Endodermal cell (in vitro differentiated cells): ENCODE data around the gene TAGLN2. TPM values are rescaled to one million over a fixed set of nuclear protein-coding genes. Genes with fewer than 3 reads are reported as not detected.

ENCODE experiments used
- DNase-seq: peaks from one replicate; pipeline ENCODE4 v3.0.0-alpha.2; 2017
- H3K27ac ChIP-seq: 2 replicates; pipeline ENCODE4 v1.5.1; 2013; ENCODE audit warnings: mild to moderate bottlenecking, low read depth, low read length, moderate library complexity
- H3K27me3 ChIP-seq: 2 replicates; pipeline ENCODE4 v1.6.1; 2013; ENCODE audit warnings: mild to moderate bottlenecking, low read length, moderate library complexity; ENCODE audit not compliant: insufficient read depth, control insufficient read depth, poor library complexity, severe bottlenecking
- H3K36me3 ChIP-seq: 2 replicates; pipeline ENCODE4 v1.7.0; 2013; ENCODE audit warnings: mild to moderate bottlenecking, low read length, moderate library complexity; ENCODE audit not compliant: control insufficient read depth, insufficient read depth
- H3K4me1 ChIP-seq: one replicate; pipeline ENCODE4 v1.7.0; 2013; ENCODE audit warnings: low read length; ENCODE audit not compliant: control insufficient read depth, insufficient read depth
- H3K4me3 ChIP-seq: 2 replicates; pipeline ENCODE4 v1.5.1; 2013; ENCODE audit warnings: mild to moderate bottlenecking, low read length, moderate library complexity
- H3K9ac ChIP-seq: 2 replicates; pipeline ENCODE4 v1.6.1; 2013; ENCODE audit warnings: mild to moderate bottlenecking, low read length, moderate library complexity; ENCODE audit not compliant: poor library complexity, severe bottlenecking; ENCODE audit errors: extremely low read depth
- H3K9me3 ChIP-seq: 2 replicates; pipeline ENCODE4 v1.6.1; 2013; ENCODE audit warnings: mild to moderate bottlenecking, low read length, moderate library complexity; ENCODE audit not compliant: control insufficient read depth
- H3K27ac Mint-ChIP-seq: 2 replicates; pipeline ENCODE4 v1.8.0; 2020; ENCODE audit warnings: mixed read lengths
- H3K27me3 Mint-ChIP-seq: 2 replicates; pipeline ENCODE4 v1.8.0; 2021; ENCODE audit warnings: mild to moderate bottlenecking, mixed read lengths; ENCODE audit not compliant: insufficient read depth
- H3K36me3 Mint-ChIP-seq: 2 replicates; pipeline ENCODE4 v1.8.0; 2020; ENCODE audit warnings: low read depth, mixed read lengths
- H3K4me1 Mint-ChIP-seq: 2 replicates; pipeline ENCODE4 v1.8.0; 2020; ENCODE audit warnings: mixed read lengths
- H3K4me3 Mint-ChIP-seq: 2 replicates; pipeline ENCODE4 v1.8.0; 2020; ENCODE audit warnings: mild to moderate bottlenecking, moderate library complexity, mixed read lengths
- H3K9me3 Mint-ChIP-seq: 2 replicates; pipeline ENCODE4 v1.8.0; 2020; ENCODE audit warnings: mild to moderate bottlenecking, mixed read lengths
- CTCF ChIP-seq: fragments of 200-600 bp; sonication (generic); conservative IDR thresholded peaks from 2 replicates; pipeline ENCODE4 v1.5.0; 2021; ENCODE audit warnings: antibody characterized with exemption, mild to moderate bottlenecking
- WGBS, 2 experiments: methylation state at CpG; one replicate each; pipeline versions ENCODE4 v1.1.5 to v1.1.7; 2013; ENCODE audit warnings: missing lambda C conversion rate in 2 of 2, mixed read lengths in 1 of 2; ENCODE audit not compliant: insufficient coverage in 1 of 2, insufficient read length in 1 of 2; 5-methylcytosine and 5-hydroxymethylcytosine counted together
- total RNA-seq, 2 donors: library from RNA; stranded (reverse); fragmentation: NEBNext Ultra II Directional in 1 of 2; extraction: Animal tissue kit (Norgen Biotek cat#: 25700) in 1 of 2; gene quantifications; 2 replicates in 1 of 2; 3 replicates in 1 of 2; pipeline ENCODE4 v1.2.1, GENCODE V29; 2021

The TAGLN2 gene
- total RNA-seq, 2 donors from 2014 or later, result 136 to 221 TPM

GRCh38 chr1:159968901-159969300 lies 43.6 kb upstream of the TAGLN2 start:
- Mint-ChIP-seq H3K9me3 (no peaks in the 10 kb centered on the region), H3K36me3 (no peaks in the 10 kb centered on the region), H3K27me3 (peaks cover 5% of the 10 kb centered on the region), H3K4me3 (no peak overlapping the region), H3K27ac (no peak overlapping the region), H3K4me1 (peaks cover 15% of the 10 kb centered on the region)
- 92 to 100% methylated on average over 2 to 3 of the region's 3 CpGs for WGBS, 2 experiments
- no peak for TF ChIP-seq CTCF
- H3K27me3 ChIP-seq, result peaks cover 2% of the 10 kb centered on the region
- no peaks in the 10 kb centered on the region for H3K9me3 ChIP-seq
- peaks cover 11% of the 10 kb centered on the region for H3K4me1 ChIP-seq
- H3K27ac ChIP-seq, result no peak overlapping the region
- no peak for DNase-seq
- H3K4me3 ChIP-seq, result no peak overlapping the region
- H3K9ac ChIP-seq, result no peak overlapping the region
- H3K36me3 ChIP-seq, result no peaks in the 10 kb centered on the region

GRCh38 chr1:159965263-159965662 lies 40.0 kb upstream of the TAGLN2 start:
- no peak for DNase-seq
- Histone ChIP-seq H3K9me3 (no peaks in the 10 kb centered on the region), H3K36me3 (no peaks in the 10 kb centered on the region), H3K4me3 (no peak overlapping the region), H3K4me1 (peaks cover 8% of the 10 kb centered on the region), H3K27ac (no peak overlapping the region), H3K27me3 (no peaks in the 10 kb centered on the region), H3K9ac (no peak overlapping the region)
- Mint-ChIP-seq H3K27me3 (peaks cover 5% of the 10 kb centered on the region), H3K9me3 (no peaks in the 10 kb centered on the region), H3K36me3 (no peaks in the 10 kb centered on the region), H3K4me3 (no peak overlapping the region), H3K27ac (no peak overlapping the region), H3K4me1 (peaks cover 6% of the 10 kb centered on the region)
- no peak for TF ChIP-seq CTCF
- WGBS, 2 experiments, result 60 to 95% methylated on average over 1 to 2 of the region's 2 CpGs

- H3K27me3 ChIP-seq, result no peaks in the 10 kb centered on the region
- Mint-ChIP-seq H3K9me3 (no peaks in the 10 kb centered on the region), H3K4me3 (no peak overlapping the region), H3K27me3 (peaks cover 5% of the 10 kb centered on the region), H3K4me1 (peaks cover 12% of the 10 kb centered on the region), H3K27ac (no peak overlapping the region), H3K36me3 (no peaks in the 10 kb centered on the region)
- H3K4me1 ChIP-seq, result peaks cover 8% of the 10 kb centered on the region
- no peak for TF ChIP-seq CTCF
- no peak for DNase-seq
- H3K9me3 ChIP-seq, result no peaks in the 10 kb centered on the region
- no peak overlapping the region for H3K9ac ChIP-seq
- no peaks in the 10 kb centered on the region for H3K36me3 ChIP-seq
- H3K27ac ChIP-seq, result no peak overlapping the region
- 71 to 82% methylated on average over 2 to 3 of the region's 3 CpGs for WGBS, 2 experiments
- no peak overlapping the region for H3K4me3 ChIP-seq
These were observed 38.8 kb upstream of the TAGLN2 start for GRCh38 chr1:159964144-159964543.
